NCI-H2107 (cell line): ENCODE measurements around the gene GIMAP8.

Experiments
- DNase-seq: peaks from one replicate; lab custom pipeline; 2025; lab: John Stamatoyannopoulos, UW

The GIMAP8 gene

DNA sequence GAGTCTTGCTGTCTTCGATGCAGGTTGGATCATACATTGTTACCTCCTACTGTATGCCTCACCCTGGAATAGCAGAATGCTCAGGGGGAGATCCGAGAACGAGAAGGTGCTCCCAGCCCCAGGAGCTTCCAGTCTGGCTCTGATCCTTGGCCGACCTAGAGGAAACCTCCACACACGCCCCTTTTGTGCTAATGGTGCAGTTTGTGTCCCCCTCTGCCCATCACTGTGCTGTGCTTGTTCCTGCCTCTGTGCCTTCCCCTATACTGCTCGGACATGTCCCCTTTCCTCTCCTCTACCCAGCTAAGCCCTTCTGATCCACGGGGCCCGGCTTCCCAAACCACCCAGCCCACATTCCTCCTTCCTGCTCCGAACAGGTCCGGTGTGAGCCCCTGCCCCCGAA, 38.8 kb upstream of the GIMAP8 start:
- DNase-seq = no peak

GRCh38 chr7:150412016-150412415, 38.4 kb upstream of the GIMAP8 start:
- no peak for DNase-seq

GRCh38 chr7:150412518-150413488, 37.6 kb upstream of the GIMAP8 start:
- no peak for DNase-seq

- no peak for DNase-seq
Observed at GRCh38 chr7:150413640-150414081, 36.8 kb upstream of the GIMAP8 start.

DNA sequence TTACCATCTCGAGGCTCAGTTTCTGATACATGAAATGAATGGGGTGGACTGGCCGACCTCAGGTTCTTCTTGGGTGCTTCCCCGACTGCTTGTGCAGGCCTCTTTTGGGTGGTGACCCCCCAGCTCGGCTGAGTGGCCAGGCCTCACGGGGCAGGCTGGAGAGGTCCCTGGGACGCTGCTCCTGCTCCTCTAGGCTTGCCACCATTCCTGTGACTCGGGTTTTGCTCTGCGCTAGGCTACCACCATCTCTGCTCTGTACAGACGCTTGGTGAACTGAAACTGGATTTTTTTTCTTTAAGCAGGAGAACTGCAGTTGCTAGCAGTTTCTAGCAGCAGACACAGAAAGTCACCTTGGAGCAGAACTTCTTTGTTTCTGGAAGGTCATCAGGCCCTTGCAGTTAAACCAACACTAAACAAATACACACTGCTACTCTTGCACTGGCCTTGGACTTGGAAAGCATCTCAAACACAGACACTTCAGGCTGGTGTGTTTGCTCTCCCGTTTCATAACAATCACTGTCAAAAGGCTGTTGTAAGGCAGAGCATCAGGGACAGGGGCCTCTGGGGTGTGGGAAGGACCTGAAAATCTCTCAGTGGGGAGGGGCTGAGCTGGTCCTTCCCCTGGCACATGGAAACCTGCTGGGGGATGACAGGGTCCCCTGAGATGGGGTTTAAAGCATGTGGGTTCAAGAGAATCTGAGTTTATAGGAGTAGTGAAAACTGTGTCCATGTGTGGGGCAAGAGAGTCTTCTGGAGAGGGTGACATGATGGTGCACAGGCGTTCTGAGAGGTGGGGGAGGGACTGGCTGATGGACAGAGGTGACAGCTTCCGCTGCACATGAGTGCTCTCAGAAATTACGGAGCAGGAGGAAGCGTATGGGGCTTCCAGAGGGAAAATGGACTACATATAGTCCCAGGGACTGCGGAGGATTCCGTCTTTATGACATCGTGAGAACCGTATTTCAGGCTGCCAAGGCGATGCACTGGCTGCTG, 35.0 kb upstream of the GIMAP8 start:
- no peak for DNase-seq

- DNase-seq = no peak
Observed at GRCh38 chr7:150417239-150417638, 33.2 kb upstream of the GIMAP8 start.

GRCh38 chr7:150417863-150418262, 32.6 kb upstream of the GIMAP8 start:
- DNase-seq = no peak

- no peak for DNase-seq
Observed at GRCh38 chr7:150420242-150420641, 30.2 kb upstream of the GIMAP8 start.

DNA sequence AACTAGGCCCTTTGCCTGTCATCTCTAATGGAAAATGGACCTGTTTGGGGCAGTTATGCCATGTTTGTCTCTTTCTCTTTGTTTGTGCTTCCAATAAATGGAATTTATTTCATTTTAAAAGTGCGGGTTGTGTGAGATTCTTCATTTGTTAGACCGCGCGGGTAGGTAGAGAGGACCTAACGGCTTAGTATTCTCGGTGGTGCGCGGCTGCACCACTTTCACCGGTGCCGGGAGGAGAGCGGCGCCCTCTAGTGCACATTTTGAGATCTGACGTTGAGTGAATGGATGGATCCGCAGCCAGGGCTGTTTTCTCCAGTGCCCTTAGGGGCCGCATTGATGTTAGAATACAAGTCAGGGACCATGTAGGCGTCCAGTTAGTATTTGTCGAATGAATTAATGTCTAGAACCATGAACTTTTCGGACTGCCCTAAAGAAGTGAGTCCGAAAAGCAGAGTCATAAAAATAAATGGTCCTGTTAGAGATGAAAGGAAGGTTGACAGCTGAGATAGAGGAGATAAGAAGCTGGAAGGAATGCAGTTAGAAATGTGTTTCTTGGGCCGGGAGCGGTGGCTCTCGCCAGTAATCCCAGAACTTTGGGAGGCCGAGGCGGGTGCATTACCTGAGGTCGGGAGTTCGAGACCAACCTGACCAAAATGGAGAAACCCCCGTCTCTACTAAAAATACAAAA, 29.3 kb upstream of the GIMAP8 start:
- DNase-seq = peak; percentile 83

- no peak for DNase-seq
Observed at GRCh38 chr7:150421831-150422230, 28.6 kb upstream of the GIMAP8 start.

DNA sequence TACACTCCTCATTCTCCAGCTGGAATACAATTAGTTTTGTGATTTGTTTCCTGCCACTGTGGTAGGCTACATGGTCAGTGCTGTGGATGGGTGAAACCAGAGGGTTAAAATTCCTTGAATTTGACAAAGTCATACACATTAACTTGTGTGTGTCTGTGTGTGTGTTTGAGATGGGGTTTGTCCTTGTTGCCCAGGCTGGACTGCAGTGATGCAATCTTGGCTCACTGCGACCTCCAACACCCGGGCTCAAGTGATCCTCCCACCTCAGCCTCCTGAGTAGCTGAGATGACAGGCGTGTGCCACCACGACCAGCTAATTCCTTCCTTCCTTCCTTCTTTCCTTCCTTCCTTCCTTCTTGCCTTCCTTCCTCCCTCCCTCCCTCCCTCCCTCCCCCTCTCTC, 24.8 kb upstream of the GIMAP8 start:
- DNase-seq = no peak

- DNase-seq = peak; percentile 73
Observed at GRCh38 chr7:150428671-150429451, 21.6 kb upstream of the GIMAP8 start.

DNA sequence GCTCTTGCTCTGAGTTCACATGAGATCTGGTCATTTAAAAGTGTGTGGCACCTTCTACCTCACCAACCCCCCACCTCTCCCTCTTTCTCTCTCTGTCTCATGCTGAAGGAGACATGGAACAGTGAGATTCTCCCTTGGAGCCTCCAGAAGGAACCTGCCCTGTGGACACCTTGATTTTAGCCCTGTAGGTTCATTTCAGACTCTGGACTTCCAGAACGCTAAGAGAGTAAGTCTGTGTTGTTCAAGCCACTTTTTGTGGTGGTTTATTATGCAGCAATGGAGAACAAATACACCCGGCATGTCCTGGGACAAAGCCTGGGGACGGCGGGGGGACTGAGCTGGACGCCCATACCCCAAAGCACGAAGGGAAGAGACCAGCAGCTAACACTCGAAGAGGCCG, 20.7 kb upstream of the GIMAP8 start:
- no peak for DNase-seq

DNA sequence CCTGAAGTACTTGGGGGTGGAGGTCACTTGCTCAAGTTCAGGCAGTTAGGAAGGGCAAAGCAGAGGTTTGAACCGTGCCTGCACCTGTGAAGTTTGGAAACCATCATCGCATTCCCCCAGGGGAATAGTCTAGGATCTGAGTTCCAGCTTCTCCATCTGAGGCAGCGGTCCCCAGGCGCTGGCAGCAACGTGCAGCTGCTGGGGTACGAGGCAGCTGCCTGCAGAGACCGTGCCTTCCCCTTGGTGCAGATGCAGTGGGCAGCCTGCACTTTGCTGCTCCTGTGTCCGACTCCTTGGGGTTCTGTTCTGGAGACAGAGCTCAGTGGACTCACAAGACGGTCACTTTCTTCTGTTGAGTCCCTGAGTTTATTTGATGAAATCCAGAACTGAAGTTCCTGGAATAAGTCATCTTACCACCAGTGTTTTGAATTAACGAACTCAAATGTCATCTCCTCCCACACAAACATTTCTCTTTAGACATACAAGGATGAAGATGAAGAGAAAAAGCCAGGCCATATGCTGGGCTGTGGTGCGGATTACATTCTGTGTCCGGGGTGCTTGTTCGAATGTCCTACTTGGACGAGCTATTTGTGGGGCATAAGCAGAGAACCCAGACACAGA, 19.9 kb upstream of the GIMAP8 start:
- DNase-seq = no peak

- DNase-seq = no peak
Observed at GRCh38 chr7:150431839-150432658, 18.4 kb upstream of the GIMAP8 start.

DNA sequence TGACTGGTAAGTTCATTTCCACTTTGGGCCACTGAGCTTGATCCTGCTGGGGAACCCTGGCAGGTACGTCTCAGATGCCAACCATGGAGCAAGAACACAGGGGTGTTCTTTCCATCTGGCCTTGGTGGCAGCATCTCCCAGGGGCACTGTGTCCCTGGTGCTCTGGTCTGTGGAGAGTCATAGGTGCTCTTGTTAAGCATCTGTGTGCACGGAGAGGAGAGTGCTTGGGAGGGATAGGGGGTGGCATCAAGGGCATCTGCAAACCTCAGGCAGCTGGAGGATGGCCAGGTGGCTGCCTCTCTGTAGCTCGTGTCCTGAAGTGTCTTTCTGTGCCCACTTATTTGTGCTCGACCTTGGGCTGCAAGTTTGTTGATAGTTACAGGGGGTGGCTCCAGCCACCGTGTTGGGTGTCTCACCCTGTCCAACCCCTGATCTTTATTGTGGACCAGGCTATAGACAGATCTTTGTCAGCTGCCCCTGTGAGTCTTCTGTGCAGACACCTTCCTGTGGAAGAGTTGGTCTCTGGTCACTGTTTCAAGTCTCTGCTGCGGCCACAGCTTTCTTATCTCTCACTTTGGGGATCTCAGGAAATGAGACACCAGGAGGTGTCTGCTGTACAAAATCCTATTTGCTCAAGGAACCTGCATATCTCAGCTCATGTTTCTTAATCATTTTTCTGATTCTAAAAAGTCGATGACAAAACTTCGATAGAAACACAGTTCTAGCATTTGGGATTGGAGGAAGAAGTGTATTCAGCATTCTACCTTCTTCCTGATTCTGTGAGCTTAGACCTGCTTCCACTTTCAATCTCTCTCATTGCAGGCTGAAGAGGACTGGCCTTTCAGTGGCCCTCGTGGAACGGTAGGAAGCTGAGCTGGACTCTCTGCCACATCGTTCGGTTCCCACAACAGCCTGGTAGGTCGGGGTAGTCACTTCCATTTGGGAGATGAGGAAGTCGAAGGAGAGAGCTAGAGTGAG, 17.2 kb upstream of the GIMAP8 start:
- no peak for DNase-seq

- DNase-seq = no peak
Observed at GRCh38 chr7:150434240-150434639, 16.2 kb upstream of the GIMAP8 start.

DNA sequence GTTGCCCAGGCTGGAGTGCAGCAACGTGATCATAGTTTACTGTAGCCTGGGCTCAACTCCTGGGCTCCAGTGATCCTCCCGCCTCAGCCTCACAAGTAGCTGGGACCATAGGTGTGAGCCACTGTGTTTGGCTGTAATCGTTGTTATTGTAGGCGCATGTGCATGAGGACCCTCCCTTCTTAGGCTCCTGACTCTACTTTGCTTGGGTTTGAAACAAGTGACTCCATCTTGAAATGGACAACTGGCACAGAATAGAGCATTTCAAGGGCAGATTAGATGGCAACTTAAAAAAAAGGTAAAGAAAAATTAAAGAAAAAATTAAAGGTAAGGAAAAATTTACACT, 15.4 kb upstream of the GIMAP8 start:
- no peak for DNase-seq
